Cardiac fibroblast (primary cell): ENCODE data around the gene NUF2.
A peak's percentile ranks its signal among the peaks of the same experiment; 100 is the strongest.
"Not testable (repeated sequence)": the region's sequence is repeated elsewhere in the genome, so short reads cannot be mapped to it uniquely, and the experiment has no call there.

Source experiments
- DNase-seq, 2 donors: peaks; one replicate each; pipeline versions ENCODE4 v3.0.0 to v3.0.0-alpha.2; 2010; ENCODE audit warnings: low read depth in 2 of 2
- H3K4me3 ChIP-seq, 2 donors: replicated peaks in 1 of 2; 1 replicate in 1 of 2; 2 replicates in 1 of 2; pipeline ENCODE4 v1.5.1; 2011; ENCODE audit warnings: low read depth in 2 of 2, low read length in 2 of 2, mild to moderate bottlenecking in 2 of 2, moderate library complexity in 1 of 2
- TF ChIP-seq, protein P1 (sequence below): IDR thresholded peaks from one replicate; pipeline ENCODE4 v1.5.1; 2011; ENCODE audit warnings: low read depth, mild to moderate bottlenecking, low read length, inconsistent platforms

The NUF2 gene

GRCh38 chr1:163291461-163291860 is 30.3 kb upstream of the NUF2 start:
- no peak overlapping the region for H3K4me3 ChIP-seq
- TF ChIP-seq, protein P1, sequence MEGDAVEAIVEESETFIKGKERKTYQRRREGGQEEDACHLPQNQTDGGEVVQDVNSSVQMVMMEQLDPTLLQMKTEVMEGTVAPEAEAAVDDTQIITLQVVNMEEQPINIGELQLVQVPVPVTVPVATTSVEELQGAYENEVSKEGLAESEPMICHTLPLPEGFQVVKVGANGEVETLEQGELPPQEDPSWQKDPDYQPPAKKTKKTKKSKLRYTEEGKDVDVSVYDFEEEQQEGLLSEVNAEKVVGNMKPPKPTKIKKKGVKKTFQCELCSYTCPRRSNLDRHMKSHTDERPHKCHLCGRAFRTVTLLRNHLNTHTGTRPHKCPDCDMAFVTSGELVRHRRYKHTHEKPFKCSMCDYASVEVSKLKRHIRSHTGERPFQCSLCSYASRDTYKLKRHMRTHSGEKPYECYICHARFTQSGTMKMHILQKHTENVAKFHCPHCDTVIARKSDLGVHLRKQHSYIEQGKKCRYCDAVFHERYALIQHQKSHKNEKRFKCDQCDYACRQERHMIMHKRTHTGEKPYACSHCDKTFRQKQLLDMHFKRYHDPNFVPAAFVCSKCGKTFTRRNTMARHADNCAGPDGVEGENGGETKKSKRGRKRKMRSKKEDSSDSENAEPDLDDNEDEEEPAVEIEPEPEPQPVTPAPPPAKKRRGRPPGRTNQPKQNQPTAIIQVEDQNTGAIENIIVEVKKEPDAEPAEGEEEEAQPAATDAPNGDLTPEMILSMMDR = no peak
- DNase-seq = no peak

DNA sequence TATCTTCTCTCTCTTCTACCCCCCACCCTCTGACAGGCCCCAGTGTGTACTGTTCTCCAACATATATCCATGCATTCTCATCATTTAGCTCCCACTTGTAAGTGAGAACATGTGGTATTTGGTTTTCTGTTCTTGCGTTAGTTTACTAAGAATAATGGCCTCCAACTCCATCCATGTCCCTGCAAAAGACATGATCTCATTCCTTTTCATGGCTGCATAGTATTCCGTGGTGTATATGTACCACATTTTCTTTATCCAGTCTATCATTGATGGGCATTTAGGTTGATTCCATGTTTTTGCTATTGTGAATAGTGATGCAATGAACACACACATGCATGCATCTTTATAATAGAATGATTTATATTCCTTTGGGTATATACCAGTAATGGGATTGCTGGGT is 29.6 kb upstream of the NUF2 start:
- DNase-seq, H3K4me3 ChIP-seq: not testable (repeated sequence)

DNA sequence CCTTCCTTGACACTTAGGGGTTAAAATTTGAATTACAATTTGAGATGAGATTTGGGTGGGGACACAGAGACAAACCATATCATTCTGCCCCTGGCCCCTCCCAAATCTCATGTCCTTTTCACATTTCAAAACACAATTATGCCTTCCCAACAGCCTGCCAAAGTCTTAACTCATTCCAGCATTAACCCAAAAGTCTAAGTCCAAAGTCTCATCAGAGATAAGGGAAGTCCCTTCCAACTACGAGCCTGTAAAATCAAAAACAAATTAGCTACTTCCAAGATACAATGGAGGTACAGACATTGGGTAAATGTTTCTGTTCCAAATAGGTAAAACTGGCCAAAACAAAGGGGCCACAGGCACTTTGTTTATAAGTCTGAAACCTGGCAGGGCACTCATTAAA is 28.3 kb upstream of the NUF2 start:
- not testable (repeated sequence) for H3K4me3 ChIP-seq, DNase-seq

DNA sequence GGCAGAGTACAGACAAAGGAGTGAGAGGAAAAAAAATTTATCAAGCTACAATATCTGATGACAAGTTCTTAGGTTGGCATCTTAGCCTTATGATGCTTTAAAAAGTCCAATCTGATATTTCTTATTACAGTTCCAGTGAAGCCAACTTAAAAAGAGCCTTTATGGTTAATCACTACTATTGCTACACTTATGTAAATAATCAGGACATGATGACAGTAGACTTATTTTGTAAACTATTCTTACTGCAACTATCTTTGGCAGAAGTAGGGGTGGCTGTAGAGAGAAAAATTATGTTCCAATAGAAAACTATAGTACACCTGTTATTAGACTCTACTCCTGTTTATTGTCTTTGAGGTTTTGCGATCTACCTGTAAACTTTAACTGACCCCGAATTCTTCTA is 25.8 kb upstream of the NUF2 start:
- H3K4me3 ChIP-seq = no peak overlapping the region
- peak in 1 of 2 donors; percentile 13 for DNase-seq
- TF ChIP-seq, protein P1 = no peak

DNA sequence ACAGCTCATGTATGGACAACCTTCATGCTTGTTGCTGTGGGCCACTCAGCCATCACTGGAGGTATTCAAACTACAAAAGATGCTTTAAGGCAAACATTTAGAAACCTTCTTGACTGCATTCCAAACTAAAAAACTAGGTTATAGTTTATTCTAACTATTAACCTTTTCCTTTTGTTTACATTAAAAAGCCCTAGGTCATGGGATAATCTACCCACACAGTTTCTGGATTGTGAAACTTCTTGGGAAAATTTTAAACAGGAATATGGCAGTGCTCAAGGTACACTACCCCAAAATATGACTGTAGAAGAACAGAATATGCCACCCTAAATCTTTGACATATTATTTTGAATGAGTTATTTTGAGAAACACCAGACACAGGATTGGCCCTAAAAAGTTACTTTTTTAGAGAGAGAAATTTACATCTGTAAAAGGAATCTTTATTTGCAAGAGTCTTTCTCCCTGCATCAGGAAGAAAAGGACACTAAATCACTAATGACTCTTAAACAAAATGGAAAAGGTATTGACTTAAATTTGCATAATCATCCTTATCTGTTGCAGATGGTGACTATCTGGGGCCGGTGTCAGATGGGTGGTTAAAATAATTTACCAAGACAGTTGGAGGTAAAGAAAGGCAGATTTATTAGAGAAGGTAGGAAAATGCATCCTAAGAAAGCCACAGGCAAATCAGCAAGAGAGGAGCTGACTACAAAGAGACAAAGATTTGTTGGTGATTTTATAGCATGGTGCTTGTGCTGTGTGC is 25.1 kb upstream of the NUF2 start:
- TF ChIP-seq, protein P1 = no peak
- DNase-seq = no peak

DNA sequence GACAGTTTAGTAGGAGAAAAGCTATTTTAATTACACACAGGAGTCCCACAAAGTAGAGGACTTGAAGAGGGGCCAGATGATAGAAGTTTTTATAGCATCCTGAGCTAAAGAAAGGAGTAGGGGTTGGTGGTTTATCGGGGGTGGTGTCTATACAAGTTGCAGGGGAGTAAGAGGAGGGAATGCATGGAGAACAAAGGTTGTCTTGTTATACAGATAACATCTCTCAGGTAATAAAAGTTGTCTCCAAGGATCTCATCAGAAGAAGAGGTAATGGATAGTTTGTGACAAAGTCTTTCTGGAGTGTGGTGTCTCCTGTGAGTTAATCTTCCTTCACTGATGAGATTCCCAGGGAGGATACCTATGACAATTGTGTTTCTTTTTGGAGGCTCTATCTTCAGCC is 23.4 kb upstream of the NUF2 start:
- TF ChIP-seq, protein P1 = no peak
- no peak overlapping the region for H3K4me3 ChIP-seq
- DNase-seq = no peak

More for the DNA sequence above, 25.1 kb upstream of the NUF2 start:
- H3K4me3 ChIP-seq = no peak overlapping the region

- no peak overlapping the region for H3K4me3 ChIP-seq
- DNase-seq = peak; percentile 29 to 74
- TF ChIP-seq, protein P1 = no peak
Measured at GRCh38 chr1:163300568-163300967, 21.2 kb upstream of the NUF2 start.

DNA sequence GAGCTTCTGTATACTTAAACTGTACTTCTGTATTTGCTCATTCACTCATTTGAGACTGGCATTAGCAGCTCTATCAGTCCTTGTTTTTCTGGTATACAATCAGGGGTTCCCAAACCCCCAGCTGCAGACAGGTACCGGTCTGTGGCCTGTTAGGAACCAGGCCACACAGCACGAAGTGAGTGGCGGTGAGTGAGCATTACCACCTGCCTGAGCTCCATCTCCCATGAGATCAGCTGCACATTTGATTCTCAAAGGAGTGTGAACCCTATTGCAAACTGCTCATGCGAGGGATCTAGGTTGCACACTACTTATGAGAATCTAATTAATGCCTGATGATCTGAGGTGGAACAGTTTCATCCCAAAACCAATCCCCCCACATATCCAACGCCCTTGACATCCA is 18.2 kb upstream of the NUF2 start:
- TF ChIP-seq, protein P1 = no peak
- H3K4me3 ChIP-seq = no peak overlapping the region
- no peak for DNase-seq
